ENCODE measurements around the gene CABLES1. TPM values are rescaled to one million over a fixed set of nuclear protein-coding genes. Genes with fewer than 3 reads are reported as not detected.

CABLES1 gene
- total RNA-seq, 3 donors from 2014 or later: 8.1 to 13.0 (median 11.6) TPM

DNA sequence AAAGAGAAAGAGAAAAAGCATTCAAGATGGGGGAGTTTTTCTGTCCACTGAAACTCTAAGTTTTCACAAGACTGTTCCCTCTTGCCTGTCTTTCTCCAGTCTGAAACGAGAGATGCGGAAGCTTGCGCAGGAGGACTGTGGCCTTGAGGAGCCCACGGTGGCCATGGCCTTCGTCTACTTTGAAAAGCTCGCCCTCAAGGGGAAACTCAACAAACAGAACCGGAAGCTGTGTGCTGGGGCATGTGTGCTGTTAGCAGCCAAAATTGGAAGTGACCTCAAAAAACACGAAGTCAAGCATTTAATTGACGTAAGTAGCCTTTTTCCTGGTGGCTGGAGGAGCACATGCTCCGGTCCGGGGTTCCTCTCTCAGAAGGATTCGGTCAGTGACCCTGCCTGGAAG is 118.3 kb downstream of the CABLES1 start:
- no peak overlapping the region for H3K4me3 ChIP-seq
- H3K9me3 ChIP-seq: no peaks in the 10 kb centered on the region
- intact Hi-C loops (cut with DNase I, micrococcal nuclease): no loop called here
- no peaks in the 10 kb centered on the region for H3K36me3 ChIP-seq (ENCODE audit: low read depth)
- no peak for ATAC-seq
- no peak for DNase-seq
- H3K4me1 ChIP-seq (ENCODE audit: low read depth): no peaks in the 10 kb centered on the region
- no peak for TF ChIP-seq CTCF (IDR thresholded peaks at IDR 0.05)

DNA sequence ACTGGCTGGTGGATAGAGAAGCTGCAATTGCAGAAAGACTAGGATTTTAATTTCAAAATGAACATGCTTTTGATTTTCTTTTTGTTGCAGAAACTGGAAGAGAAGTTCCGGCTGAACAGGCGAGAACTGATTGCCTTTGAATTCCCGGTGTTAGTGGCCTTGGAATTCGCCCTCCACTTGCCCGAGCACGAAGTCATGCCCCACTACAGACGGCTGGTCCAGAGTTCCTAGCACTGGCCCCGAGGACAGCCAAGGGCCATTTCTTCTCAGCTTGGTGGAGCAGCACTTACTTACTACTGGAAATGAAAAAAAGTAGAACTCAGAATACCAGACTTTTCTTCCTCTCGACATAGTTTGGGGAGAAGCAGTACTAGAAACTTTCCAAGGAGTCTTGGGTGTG is 121.9 kb downstream of the CABLES1 start:
- H3K4me1 ChIP-seq (ENCODE audit: low read depth): peaks cover 23% of the 10 kb centered on the region
- no peak for DNase-seq
- no peak for ATAC-seq
- H3K36me3 ChIP-seq (ENCODE audit: low read depth): no peaks in the 10 kb centered on the region
- H3K9me3 ChIP-seq: no peaks in the 10 kb centered on the region
- intact Hi-C loops (cut with DNase I, micrococcal nuclease): no loop called here
- TF ChIP-seq CTCF (IDR thresholded peaks at IDR 0.05): no peak
- no peak overlapping the region for H3K4me3 ChIP-seq

GRCh38 chr18:23257686-23258565 is 122.6 kb downstream of the CABLES1 start:
- Histone ChIP-seq H3K4me1 (ENCODE audit: low read depth) (peaks cover 23% of the 10 kb centered on the region), H3K36me3 (ENCODE audit: low read depth) (no peaks in the 10 kb centered on the region), H3K4me3 (no peak overlapping the region), H3K9me3 (no peaks in the 10 kb centered on the region)
- no peak for DNase-seq
- intact Hi-C loops (cut with DNase I, micrococcal nuclease): no loop called here
- no peak for TF ChIP-seq CTCF (IDR thresholded peaks at IDR 0.05)
- ATAC-seq: no peak

- intact Hi-C loops (cut with DNase I, micrococcal nuclease): no loop called here
- no peak for ATAC-seq
- no peak overlapping the region for H3K4me3 ChIP-seq
Measured at GRCh38 chr18:23258566-23259469, 123.5 kb downstream of the CABLES1 start.

More at GRCh38 chr18:23258566-23259469, 123.5 kb downstream of the CABLES1 start:
- DNase-seq: no peak
- peaks cover 23% of the 10 kb centered on the region for H3K4me1 ChIP-seq (ENCODE audit: low read depth)
- H3K36me3 ChIP-seq (ENCODE audit: low read depth): no peaks in the 10 kb centered on the region
- no peaks in the 10 kb centered on the region for H3K9me3 ChIP-seq
- TF ChIP-seq CTCF (IDR thresholded peaks at IDR 0.05): no peak
